Endodermal cell (in vitro differentiated cells): Measurements from ENCODE around the gene BBX. TPM values are rescaled to one million over a fixed set of nuclear protein-coding genes. Genes with fewer than 3 reads are reported as not detected.

ENCODE experiments used
- DNase-seq: peaks from one replicate; pipeline ENCODE4 v3.0.0-alpha.2; 2017
- H3K27ac ChIP-seq: 2 replicates; pipeline ENCODE4 v1.5.1; 2013; ENCODE audit warnings: mild to moderate bottlenecking, low read depth, low read length, moderate library complexity
- H3K27me3 ChIP-seq: 2 replicates; pipeline ENCODE4 v1.6.1; 2013; ENCODE audit warnings: mild to moderate bottlenecking, low read length, moderate library complexity; ENCODE audit not compliant: insufficient read depth, control insufficient read depth, poor library complexity, severe bottlenecking
- H3K36me3 ChIP-seq: 2 replicates; pipeline ENCODE4 v1.7.0; 2013; ENCODE audit warnings: mild to moderate bottlenecking, low read length, moderate library complexity; ENCODE audit not compliant: control insufficient read depth, insufficient read depth
- H3K4me1 ChIP-seq: one replicate; pipeline ENCODE4 v1.7.0; 2013; ENCODE audit warnings: low read length; ENCODE audit not compliant: control insufficient read depth, insufficient read depth
- H3K4me3 ChIP-seq: 2 replicates; pipeline ENCODE4 v1.5.1; 2013; ENCODE audit warnings: mild to moderate bottlenecking, low read length, moderate library complexity
- H3K9ac ChIP-seq: 2 replicates; pipeline ENCODE4 v1.6.1; 2013; ENCODE audit warnings: mild to moderate bottlenecking, low read length, moderate library complexity; ENCODE audit not compliant: poor library complexity, severe bottlenecking; ENCODE audit errors: extremely low read depth
- H3K9me3 ChIP-seq: 2 replicates; pipeline ENCODE4 v1.6.1; 2013; ENCODE audit warnings: mild to moderate bottlenecking, low read length, moderate library complexity; ENCODE audit not compliant: control insufficient read depth
- H3K27ac Mint-ChIP-seq: 2 replicates; pipeline ENCODE4 v1.8.0; 2020; ENCODE audit warnings: mixed read lengths
- H3K27me3 Mint-ChIP-seq: 2 replicates; pipeline ENCODE4 v1.8.0; 2021; ENCODE audit warnings: mild to moderate bottlenecking, mixed read lengths; ENCODE audit not compliant: insufficient read depth
- H3K36me3 Mint-ChIP-seq: 2 replicates; pipeline ENCODE4 v1.8.0; 2020; ENCODE audit warnings: low read depth, mixed read lengths
- H3K4me1 Mint-ChIP-seq: 2 replicates; pipeline ENCODE4 v1.8.0; 2020; ENCODE audit warnings: mixed read lengths
- H3K4me3 Mint-ChIP-seq: 2 replicates; pipeline ENCODE4 v1.8.0; 2020; ENCODE audit warnings: mild to moderate bottlenecking, moderate library complexity, mixed read lengths
- H3K9me3 Mint-ChIP-seq: 2 replicates; pipeline ENCODE4 v1.8.0; 2020; ENCODE audit warnings: mild to moderate bottlenecking, mixed read lengths
- CTCF ChIP-seq: fragments of 200-600 bp; sonication (generic); conservative IDR thresholded peaks from 2 replicates; pipeline ENCODE4 v1.5.0; 2021; ENCODE audit warnings: antibody characterized with exemption, mild to moderate bottlenecking
- WGBS, 2 experiments: methylation state at CpG; one replicate each; pipeline versions ENCODE4 v1.1.5 to v1.1.7; 2013; ENCODE audit warnings: missing lambda C conversion rate in 2 of 2, mixed read lengths in 1 of 2; ENCODE audit not compliant: insufficient coverage in 1 of 2, insufficient read length in 1 of 2; 5-methylcytosine and 5-hydroxymethylcytosine counted together
- total RNA-seq, 2 donors: library from RNA; stranded (reverse); fragmentation: NEBNext Ultra II Directional in 1 of 2; extraction: Animal tissue kit (Norgen Biotek cat#: 25700) in 1 of 2; gene quantifications; 2 replicates in 1 of 2; 3 replicates in 1 of 2; pipeline ENCODE4 v1.2.1, GENCODE V29; 2021

Gene BBX
- total RNA-seq, 2 donors from 2014 or later, result 34.2 to 41.2 TPM

- Histone ChIP-seq H3K36me3 (no peaks in the 10 kb centered on the region), H3K27ac (no peak overlapping the region), H3K27me3 (no peaks in the 10 kb centered on the region), H3K4me1 (no peaks in the 10 kb centered on the region), H3K9ac (no peak overlapping the region), H3K4me3 (no peak overlapping the region), H3K9me3 (no peaks in the 10 kb centered on the region)
- no peak overlapping the region for H3K4me3 Mint-ChIP-seq
- WGBS, 2 experiments, result 84 to 100% methylated on average over 1 to 2 of the region's 2 CpGs
- H3K4me1 Mint-ChIP-seq, result peaks cover 33% of the 10 kb centered on the region
- peak; percentile 37 for TF ChIP-seq CTCF
- H3K27ac Mint-ChIP-seq, result no peak overlapping the region
- H3K27me3 Mint-ChIP-seq, result no peaks in the 10 kb centered on the region
- no peaks in the 10 kb centered on the region for H3K9me3 Mint-ChIP-seq
- peaks cover 2% of the 10 kb centered on the region for H3K36me3 Mint-ChIP-seq
- DNase-seq, result no peak
Measured at GRCh38 chr3:107664614-107665013, 141.9 kb downstream of the BBX start.

GRCh38 chr3:107665351-107665750 lies 142.6 kb downstream of the BBX start:
- Histone ChIP-seq H3K9ac (no peak overlapping the region), H3K36me3 (no peaks in the 10 kb centered on the region), H3K4me1 (no peaks in the 10 kb centered on the region), H3K9me3 (no peaks in the 10 kb centered on the region), H3K27me3 (no peaks in the 10 kb centered on the region), H3K27ac (no peak overlapping the region), H3K4me3 (no peak overlapping the region)
- no peak for TF ChIP-seq CTCF
- no peak overlapping the region for H3K4me3 Mint-ChIP-seq
- no peak for DNase-seq
- no peaks in the 10 kb centered on the region for H3K9me3 Mint-ChIP-seq
- peaks cover 2% of the 10 kb centered on the region for H3K36me3 Mint-ChIP-seq
- 88 to 94% methylated on average over 2 to 4 of the region's 4 CpGs for WGBS, 2 experiments
- no peaks in the 10 kb centered on the region for H3K27me3 Mint-ChIP-seq
- H3K4me1 Mint-ChIP-seq, result peaks cover 33% of the 10 kb centered on the region
- H3K27ac Mint-ChIP-seq, result peak overlapping the region; percentile 23

- Histone ChIP-seq H3K27ac (no peak overlapping the region), H3K27me3 (no peaks in the 10 kb centered on the region), H3K9me3 (no peaks in the 10 kb centered on the region), H3K36me3 (no peaks in the 10 kb centered on the region), H3K4me1 (no peaks in the 10 kb centered on the region), H3K4me3 (no peak overlapping the region), H3K9ac (no peak overlapping the region)
- no peak for DNase-seq
- H3K27me3 Mint-ChIP-seq, result no peaks in the 10 kb centered on the region
- no peak overlapping the region for H3K27ac Mint-ChIP-seq
- H3K9me3 Mint-ChIP-seq, result no peaks in the 10 kb centered on the region
- H3K36me3 Mint-ChIP-seq, result peaks cover 2% of the 10 kb centered on the region
- H3K4me3 Mint-ChIP-seq, result no peak overlapping the region
- no peak for TF ChIP-seq CTCF
- WGBS, 2 experiments, result 80 to 97% methylated on average over 1 to 2 of the region's 2 CpGs
- peaks cover 23% of the 10 kb centered on the region for H3K4me1 Mint-ChIP-seq
Measured at GRCh38 chr3:107666853-107667252, 144.1 kb downstream of the BBX start.
